ENCODE data around the gene CGRRF1. TPM values are rescaled to one million over a fixed set of nuclear protein-coding genes. Genes with fewer than 3 reads are reported as not detected.

The CGRRF1 gene
- total and polyA plus RNA-seq, 9 of the 15 experiments (the other 6 are each of a cell fraction or from before 2014, with no cell fraction given), result 2.8 to 15.8 (median 4.6) TPM

DNA sequence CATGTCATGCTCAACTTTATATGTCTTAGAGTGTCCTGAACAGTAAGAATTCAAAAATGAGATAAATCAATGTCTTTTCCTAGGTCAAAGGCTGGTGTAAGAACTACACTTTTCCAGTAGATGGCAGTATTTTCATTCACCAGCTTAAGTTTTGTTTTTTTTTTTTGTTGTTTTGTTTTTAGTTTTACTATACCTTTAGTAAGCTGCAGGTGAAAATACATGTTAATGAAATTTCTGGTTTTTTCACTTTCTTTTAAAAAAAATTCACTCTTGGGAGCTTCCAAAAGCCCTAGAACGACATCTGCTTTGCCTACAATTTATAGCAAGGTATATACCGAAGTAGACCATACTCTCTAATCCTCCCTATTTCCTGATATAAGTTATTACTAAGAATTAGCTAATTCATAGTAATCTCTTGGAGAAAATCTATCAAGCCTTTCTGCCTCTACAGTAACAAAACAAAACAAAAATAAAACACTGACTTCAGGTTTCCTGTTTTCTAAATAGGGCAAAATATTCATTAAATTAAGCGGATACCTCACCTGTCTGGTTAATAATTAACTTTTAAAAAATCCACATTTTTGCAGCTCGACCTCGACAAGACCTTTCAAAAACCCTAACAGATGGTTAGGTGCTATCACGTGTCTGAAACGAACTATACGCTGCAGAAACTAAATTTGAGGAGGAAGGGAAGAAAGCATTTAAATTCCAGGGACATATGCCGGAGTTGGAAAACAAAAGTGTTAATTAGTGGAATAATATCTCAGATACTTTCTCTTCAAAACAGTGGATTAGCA, 54.6 kb downstream of the CGRRF1 start (continued):
- TF ChIP-seq SETDB1 (IDR thresholded peaks at IDR 0.05; ENCODE audit: low read length) (no peak), JUN (IDR thresholded peaks at IDR 0.05; ENCODE audit: borderline replicate concordance, low read depth, low read length) (no peak), JUN (CRISPR knock-in tag; IDR thresholded peaks at IDR 0.05; ENCODE audit: borderline replicate concordance) (no peak), HNRNPH1 (optimal IDR thresholded peaks at IDR 0.05; ENCODE audit: low read depth, low read length) (no peak), MCM3 (IDR thresholded peaks at IDR 0.05) (no peak), ZNF184 (CRISPR knock-in tag; IDR thresholded peaks at IDR 0.05) (no peak), EGR1 (conservative IDR thresholded peaks at IDR 0.05) (no peak), NONO (IDR thresholded peaks at IDR 0.05; ENCODE audit: low read depth in 2 of 2, low read length in 1 of 2) (no peak), TAF1 (IDR thresholded peaks at IDR 0.05; ENCODE audit: control insufficient read depth, extremely low read depth, insufficient read depth, low read length, severe bottlenecking) (no peak), ZSCAN29 (IDR thresholded peaks at IDR 0.05) (no peak), HIVEP1 (CRISPR knock-in tag; IDR thresholded peaks at IDR 0.05) (no peak), PCBP1 (IDR thresholded peaks at IDR 0.05; ENCODE audit: low read depth, low read length, poor library complexity, severe bottlenecking) (no peak), OTX1 (CRISPR knock-in tag; IDR thresholded peaks at IDR 0.05) (no peak), NR4A1 (CRISPR knock-in tag; IDR thresholded peaks at IDR 0.05) (no peak), NR4A1 (tag; IDR thresholded peaks at IDR 0.05) (no peak), STAT5B (CRISPR knock-in tag; IDR thresholded peaks at IDR 0.05) (no peak), ZEB2 (IDR thresholded peaks at IDR 0.05) (no peak), EWSR1 (IDR thresholded peaks at IDR 0.05; ENCODE audit: borderline replicate concordance, low read depth, partially characterized antibody) (no peak), DDX20 (tag; IDR thresholded peaks at IDR 0.05; ENCODE audit: low read depth) (no peak), TOE1 (IDR thresholded peaks at IDR 0.05; ENCODE audit: borderline replicate concordance) (no peak), TOE1 (CRISPR knock-in tag; IDR thresholded peaks at IDR 0.05; ENCODE audit: borderline replicate concordance, low read depth) (no peak)
- TF ChIP-seq, protein P1, sequence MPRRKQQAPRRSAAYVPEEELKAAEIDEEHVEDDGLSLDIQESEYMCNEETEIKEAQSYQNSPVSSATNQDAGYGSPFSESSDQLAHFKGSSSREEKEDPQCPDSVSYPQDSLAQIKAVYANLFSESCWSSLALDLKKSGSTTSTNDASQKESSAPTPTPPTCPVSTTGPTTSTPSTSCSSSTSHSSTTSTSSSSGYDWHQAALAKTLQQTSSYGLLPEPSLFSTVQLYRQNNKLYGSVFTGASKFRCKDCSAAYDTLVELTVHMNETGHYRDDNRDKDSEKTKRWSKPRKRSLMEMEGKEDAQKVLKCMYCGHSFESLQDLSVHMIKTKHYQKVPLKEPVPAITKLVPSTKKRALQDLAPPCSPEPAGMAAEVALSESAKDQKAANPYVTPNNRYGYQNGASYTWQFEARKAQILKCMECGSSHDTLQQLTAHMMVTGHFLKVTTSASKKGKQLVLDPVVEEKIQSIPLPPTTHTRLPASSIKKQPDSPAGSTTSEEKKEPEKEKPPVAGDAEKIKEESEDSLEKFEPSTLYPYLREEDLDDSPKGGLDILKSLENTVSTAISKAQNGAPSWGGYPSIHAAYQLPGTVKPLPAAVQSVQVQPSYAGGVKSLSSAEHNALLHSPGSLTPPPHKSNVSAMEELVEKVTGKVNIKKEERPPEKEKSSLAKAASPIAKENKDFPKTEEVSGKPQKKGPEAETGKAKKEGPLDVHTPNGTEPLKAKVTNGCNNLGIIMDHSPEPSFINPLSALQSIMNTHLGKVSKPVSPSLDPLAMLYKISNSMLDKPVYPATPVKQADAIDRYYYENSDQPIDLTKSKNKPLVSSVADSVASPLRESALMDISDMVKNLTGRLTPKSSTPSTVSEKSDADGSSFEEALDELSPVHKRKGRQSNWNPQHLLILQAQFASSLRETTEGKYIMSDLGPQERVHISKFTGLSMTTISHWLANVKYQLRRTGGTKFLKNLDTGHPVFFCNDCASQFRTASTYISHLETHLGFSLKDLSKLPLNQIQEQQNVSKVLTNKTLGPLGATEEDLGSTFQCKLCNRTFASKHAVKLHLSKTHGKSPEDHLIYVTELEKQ (CRISPR knock-in tag; IDR thresholded peaks at IDR 0.05), result no peak
- TF ChIP-seq, protein P2, sequence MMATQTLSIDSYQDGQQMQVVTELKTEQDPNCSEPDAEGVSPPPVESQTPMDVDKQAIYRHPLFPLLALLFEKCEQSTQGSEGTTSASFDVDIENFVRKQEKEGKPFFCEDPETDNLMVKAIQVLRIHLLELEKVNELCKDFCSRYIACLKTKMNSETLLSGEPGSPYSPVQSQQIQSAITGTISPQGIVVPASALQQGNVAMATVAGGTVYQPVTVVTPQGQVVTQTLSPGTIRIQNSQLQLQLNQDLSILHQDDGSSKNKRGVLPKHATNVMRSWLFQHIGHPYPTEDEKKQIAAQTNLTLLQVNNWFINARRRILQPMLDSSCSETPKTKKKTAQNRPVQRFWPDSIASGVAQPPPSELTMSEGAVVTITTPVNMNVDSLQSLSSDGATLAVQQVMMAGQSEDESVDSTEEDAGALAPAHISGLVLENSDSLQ (IDR thresholded peaks at IDR 0.05), result peak; percentile 57

All from K562 (cell line).